ENCODE measurements around the gene EXOC3. TPM values are rescaled to one million over a fixed set of nuclear protein-coding genes. Genes with fewer than 3 reads are reported as not detected.

EXOC3 gene
- polyA plus RNA-seq, 3 donors, result 33.2 to 59.7 (median 53.8) TPM

GRCh38 chr5:493758-494157 is 50.8 kb downstream of the EXOC3 start:
- no peaks in the 10 kb centered on the region for H3K36me3 Mint-ChIP-seq
- H3K4me1 Mint-ChIP-seq, result no peaks in the 10 kb centered on the region
- WGBS (ENCODE audit: insufficient coverage), result 90% methylated on average over 8 of the region's 13 CpGs
- H3K9me3 Mint-ChIP-seq, result peaks cover 0 to 3% (median 0%) of the 10 kb centered on the region in 7 donors
- H3K4me3 ChIP-seq (replicated peaks in 1 of 3; ENCODE audit: low read depth in 2 of 3, low read length in 3 of 3), result no peak overlapping the region
- H3K4me1 ChIP-seq (ENCODE audit: control insufficient read depth in 1 of 2, insufficient read depth in 2 of 2, low read length in 2 of 2), result no peaks in the 10 kb centered on the region
- no peaks in the 10 kb centered on the region for H3K27me3 ChIP-seq (ENCODE audit: control insufficient read depth in 2 of 2, insufficient read depth in 2 of 2, low read length in 2 of 2)
- peaks cover 2 to 42% (median 13%) of the 10 kb centered on the region in 3 donors for H3K27me3 Mint-ChIP-seq (ENCODE audit: low read depth in 3 of 3)
- H3K4me2 ChIP-seq (replicated peaks; ENCODE audit: extremely low read depth, low read length, poor library complexity, severe bottlenecking), result no peak overlapping the region
- no peak overlapping the region for H3K27ac Mint-ChIP-seq
- intact Hi-C loops (cut with micrococcal nuclease), result no loop called here
- H3K79me2 ChIP-seq (ENCODE audit: insufficient read depth, low read length), result no peaks in the 10 kb centered on the region
- no peak overlapping the region for H3K4me3 Mint-ChIP-seq
- no peak overlapping the region for H2AFZ ChIP-seq (ENCODE audit: insufficient read depth, low read depth, low read length, poor library complexity, severe bottlenecking)
- H3K9me3 ChIP-seq (replicated peaks in 1 of 2; ENCODE audit: control insufficient read depth in 1 of 2, insufficient read depth in 1 of 2, low read length in 2 of 2), result no peaks in the 10 kb centered on the region
- H4K20me1 ChIP-seq (ENCODE audit: insufficient read depth, low read length), result no peaks in the 10 kb centered on the region
- no peak overlapping the region for H3K9ac ChIP-seq (ENCODE audit: insufficient read depth, low read length, poor library complexity, severe bottlenecking)
- H3K27ac ChIP-seq (ENCODE audit: low read depth in 1 of 2, low read length in 2 of 2), result no peak overlapping the region
- no peak for DNase-seq
- no peaks in the 10 kb centered on the region for H3K36me3 ChIP-seq (replicated peaks in 1 of 2; ENCODE audit: control insufficient read depth in 1 of 2, insufficient read depth in 2 of 2, low read length in 2 of 2)
- TF ChIP-seq, protein P1, sequence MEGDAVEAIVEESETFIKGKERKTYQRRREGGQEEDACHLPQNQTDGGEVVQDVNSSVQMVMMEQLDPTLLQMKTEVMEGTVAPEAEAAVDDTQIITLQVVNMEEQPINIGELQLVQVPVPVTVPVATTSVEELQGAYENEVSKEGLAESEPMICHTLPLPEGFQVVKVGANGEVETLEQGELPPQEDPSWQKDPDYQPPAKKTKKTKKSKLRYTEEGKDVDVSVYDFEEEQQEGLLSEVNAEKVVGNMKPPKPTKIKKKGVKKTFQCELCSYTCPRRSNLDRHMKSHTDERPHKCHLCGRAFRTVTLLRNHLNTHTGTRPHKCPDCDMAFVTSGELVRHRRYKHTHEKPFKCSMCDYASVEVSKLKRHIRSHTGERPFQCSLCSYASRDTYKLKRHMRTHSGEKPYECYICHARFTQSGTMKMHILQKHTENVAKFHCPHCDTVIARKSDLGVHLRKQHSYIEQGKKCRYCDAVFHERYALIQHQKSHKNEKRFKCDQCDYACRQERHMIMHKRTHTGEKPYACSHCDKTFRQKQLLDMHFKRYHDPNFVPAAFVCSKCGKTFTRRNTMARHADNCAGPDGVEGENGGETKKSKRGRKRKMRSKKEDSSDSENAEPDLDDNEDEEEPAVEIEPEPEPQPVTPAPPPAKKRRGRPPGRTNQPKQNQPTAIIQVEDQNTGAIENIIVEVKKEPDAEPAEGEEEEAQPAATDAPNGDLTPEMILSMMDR (IDR thresholded peaks at IDR 0.05), result no peak

GRCh38 chr5:494667-495255 is 51.8 kb downstream of the EXOC3 start:
- no peaks in the 10 kb centered on the region for H3K27me3 ChIP-seq (ENCODE audit: control insufficient read depth in 2 of 2, insufficient read depth in 2 of 2, low read length in 2 of 2)
- H3K27me3 Mint-ChIP-seq (ENCODE audit: low read depth in 3 of 3), result peaks cover 2 to 45% (median 15%) of the 10 kb centered on the region in 3 donors
- DNase-seq, result no peak
- peaks cover 0 to 3% (median 0%) of the 10 kb centered on the region in 7 donors for H3K9me3 Mint-ChIP-seq
- no peaks in the 10 kb centered on the region for H4K20me1 ChIP-seq (ENCODE audit: insufficient read depth, low read length)
- no peak overlapping the region for H3K27ac ChIP-seq (ENCODE audit: low read depth in 1 of 2, low read length in 2 of 2)
- no peak overlapping the region for H3K9ac ChIP-seq (ENCODE audit: insufficient read depth, low read length, poor library complexity, severe bottlenecking)
- H2AFZ ChIP-seq (ENCODE audit: insufficient read depth, low read depth, low read length, poor library complexity, severe bottlenecking), result no peak overlapping the region
- H3K27ac Mint-ChIP-seq, result no peak overlapping the region
- H3K4me3 Mint-ChIP-seq, result no peak overlapping the region
- intact Hi-C loops (cut with micrococcal nuclease), result no loop called here
- no peaks in the 10 kb centered on the region for H3K36me3 Mint-ChIP-seq
- TF ChIP-seq, protein P1 (IDR thresholded peaks at IDR 0.05), result no peak
- WGBS (ENCODE audit: insufficient coverage), result 88% methylated on average over 33 of the region's 38 CpGs
- H3K79me2 ChIP-seq (ENCODE audit: insufficient read depth, low read length), result no peaks in the 10 kb centered on the region
- no peaks in the 10 kb centered on the region for H3K4me1 Mint-ChIP-seq
- H3K9me3 ChIP-seq (replicated peaks in 1 of 2; ENCODE audit: control insufficient read depth in 1 of 2, insufficient read depth in 1 of 2, low read length in 2 of 2), result no peaks in the 10 kb centered on the region
- no peak overlapping the region for H3K4me2 ChIP-seq (replicated peaks; ENCODE audit: extremely low read depth, low read length, poor library complexity, severe bottlenecking)
- H3K36me3 ChIP-seq (replicated peaks in 1 of 2; ENCODE audit: control insufficient read depth in 1 of 2, insufficient read depth in 2 of 2, low read length in 2 of 2), result no peaks in the 10 kb centered on the region
- H3K4me3 ChIP-seq (replicated peaks in 1 of 3; ENCODE audit: low read depth in 2 of 3, low read length in 3 of 3), result no peak overlapping the region
- no peaks in the 10 kb centered on the region for H3K4me1 ChIP-seq (ENCODE audit: control insufficient read depth in 1 of 2, insufficient read depth in 2 of 2, low read length in 2 of 2)
